Esophagus mucosa (tissue), 1 donor: ENCODE data around the gene MYOD1. TPM values are rescaled to one million over a fixed set of nuclear protein-coding genes. Genes with fewer than 3 reads are reported as not detected.

Experiments
- ATAC-seq: fragments of 200-7000 bp; cut with Tn5 transposase; one replicate; pipeline ENCODE4 v1.9.1; 2020
- total RNA-seq: library from RNA; stranded (reverse); gene quantifications from one replicate; pipeline ENCODE4 v1.2.4, GENCODE V29; 2023
- donor health status: DM: yes; HTN: yes; CAD: no.

MYOD1 gene
- total RNA-seq, 1 donor from 2014 or later, result not detected

- ATAC-seq, result no peak
Measured at GRCh38 chr11:17771415-17771814, 52.0 kb downstream of the MYOD1 start.

Other genes starting within 250 kb of the MYOD1 start
- not detected for gene ABCC8, start 242.7 kb upstream of the MYOD1 start, total RNA-seq
- 0.12 TPM for gene USH1C, start 175.2 kb upstream of the MYOD1 start, total RNA-seq
- gene OTOG, start 172.3 kb upstream of the MYOD1 start, total RNA-seq, result not detected
- gene KCNC1, start 15.2 kb downstream of the MYOD1 start, total RNA-seq, result not detected